ENCODE measurements around the gene TMEM40. TPM values are rescaled to one million over a fixed set of nuclear protein-coding genes. Genes with fewer than 3 reads are reported as not detected.
"Not testable (repeated sequence)": the region's sequence is repeated elsewhere in the genome, so short reads cannot be mapped to it uniquely, and the experiment has no call there.

The TMEM40 gene
- total RNA-seq, 2 donors from 2014 or later = not detected

GRCh38 chr3:12725436-12725835 is 33.6 kb downstream of the TMEM40 start:
- Histone ChIP-seq H3K4me3 (no peak overlapping the region), H3K9ac (ENCODE audit: low read depth in 2 of 2, low read length in 2 of 2) (no peak overlapping the region), H3K4me1 (no peaks in the 10 kb centered on the region), H3K9me3 (no peaks in the 10 kb centered on the region), H3K36me3 (no peaks in the 10 kb centered on the region), H3K27me3 (no peaks in the 10 kb centered on the region), H3K27ac (no peak overlapping the region)
- no peak for TF ChIP-seq CTCF (IDR thresholded peaks at IDR 0.05)
- DNase-seq = no peak
- intact Hi-C loops (cut with DNase I) = no loop called here

GRCh38 chr3:12724794-12725193 is 34.3 kb downstream of the TMEM40 start:
- H3K27me3 ChIP-seq = no peaks in the 10 kb centered on the region
- no peaks in the 10 kb centered on the region for H3K9me3 ChIP-seq
- H3K9ac ChIP-seq (ENCODE audit: low read depth in 2 of 2, low read length in 2 of 2) = no peak overlapping the region
- intact Hi-C loops (cut with DNase I) = no loop called here
- H3K4me3 ChIP-seq = no peak overlapping the region
- no peak overlapping the region for H3K27ac ChIP-seq
- no peaks in the 10 kb centered on the region for H3K4me1 ChIP-seq
- no peaks in the 10 kb centered on the region for H3K36me3 ChIP-seq
- TF ChIP-seq CTCF (IDR thresholded peaks at IDR 0.05) = no peak
- DNase-seq = no peak

- intact Hi-C loops (cut with DNase I); H3K9me3 ChIP-seq; H3K27ac ChIP-seq; H3K36me3 ChIP-seq; DNase-seq; H3K4me3 ChIP-seq; H3K4me1 ChIP-seq; H3K9ac ChIP-seq (ENCODE audit: low read depth in 2 of 2, low read length in 2 of 2); H3K27me3 ChIP-seq: not testable (repeated sequence)
Observed at GRCh38 chr3:12723362-12723761, 35.7 kb downstream of the TMEM40 start.

- Histone ChIP-seq H3K4me3 (no peak overlapping the region), H3K27ac (no peak overlapping the region), H3K9me3 (no peaks in the 10 kb centered on the region), H3K4me1 (no peaks in the 10 kb centered on the region), H3K27me3 (no peaks in the 10 kb centered on the region), H3K36me3 (no peaks in the 10 kb centered on the region), H3K9ac (ENCODE audit: low read depth in 2 of 2, low read length in 2 of 2) (no peak overlapping the region)
- intact Hi-C loops (cut with DNase I) = no loop called here
- TF ChIP-seq CTCF (IDR thresholded peaks at IDR 0.05) = no peak
- no peak for DNase-seq
Observed at GRCh38 chr3:12722226-12722625, 36.8 kb downstream of the TMEM40 start.

GRCh38 chr3:12719984-12720898 is 38.8 kb downstream of the TMEM40 start:
- Histone ChIP-seq H3K9ac (ENCODE audit: low read depth in 2 of 2, low read length in 2 of 2) (no peak overlapping the region), H3K27ac (no peak overlapping the region), H3K27me3 (no peaks in the 10 kb centered on the region), H3K9me3 (no peaks in the 10 kb centered on the region), H3K4me1 (no peaks in the 10 kb centered on the region), H3K4me3 (no peak overlapping the region), H3K36me3 (no peaks in the 10 kb centered on the region)
- peak; percentile 88 for TF ChIP-seq CTCF (IDR thresholded peaks at IDR 0.05)
- peak; percentile 81 for DNase-seq
- intact Hi-C loops (cut with DNase I) = no loop called here

GRCh38 chr3:12719541-12719940 is 39.5 kb downstream of the TMEM40 start:
- H3K9ac ChIP-seq (ENCODE audit: low read depth in 2 of 2, low read length in 2 of 2) = no peak overlapping the region
- no peak overlapping the region for H3K27ac ChIP-seq
- no peaks in the 10 kb centered on the region for H3K9me3 ChIP-seq
- H3K27me3 ChIP-seq = no peaks in the 10 kb centered on the region
- TF ChIP-seq CTCF (IDR thresholded peaks at IDR 0.05) = no peak
- no peaks in the 10 kb centered on the region for H3K36me3 ChIP-seq
- no peak for DNase-seq
- H3K4me3 ChIP-seq = no peak overlapping the region
- no peaks in the 10 kb centered on the region for H3K4me1 ChIP-seq
- intact Hi-C loops (cut with DNase I) = no loop called here
